Caco-2 (cell line): ENCODE measurements around the gene MAD2L1. TPM values are rescaled to one million over a fixed set of nuclear protein-coding genes. Genes with fewer than 3 reads are reported as not detected.

ENCODE experiments used
- BruUV-seq: library from RNA; stranded (reverse); fragments of 400-500 nt; replicated peaks from 2 replicates; lab custom pipeline; 2021; lab: Mats Ljungman, UMichigan
- CTCF ChIA-PET: fragments of 300-600 bp; sonication (Branson Sonifier 250); formaldehyde crosslinking; loops from one replicate; lab custom pipeline; 2022; ENCODE audit warnings: antibody characterized with exemption; lab: Charles Lee
- POLR2A ChIA-PET: fragments of 300-600 bp; sonication (Branson Sonifier 250); formaldehyde crosslinking; loops from one replicate; lab custom pipeline; 2022; ENCODE audit warnings: antibody characterized with exemption; lab: Charles Lee
- DNase-seq, 2 experiments: peaks; one replicate each; pipeline versions ENCODE4 v3.0.0 to v3.0.0-alpha.2; 2020 to 2022
- H3K27me3 ChIP-seq: replicated peaks from 2 replicates; pipeline ENCODE4 v1.6.0; 2011; ENCODE audit warnings: low read length; ENCODE audit not compliant: control insufficient read depth, insufficient read depth
- H3K36me3 ChIP-seq: 2 replicates; pipeline ENCODE4 v1.5.1; 2011; ENCODE audit warnings: low read length; ENCODE audit not compliant: control insufficient read depth, insufficient read depth
- H3K4me1 ChIP-seq: fragments of 250-450 bp; sonication (Bioruptor Pico); 2 replicates; pipeline ENCODE4 v1.5.1; 2020; ENCODE audit warnings: mild to moderate bottlenecking
- H3K4me3 ChIP-seq: 2 replicates; pipeline ENCODE4 v1.5.1; 2011; ENCODE audit warnings: low read depth, mild to moderate bottlenecking, control low read depth, low read length
- H3K9me3 ChIP-seq: fragments of 250-450 bp; sonication (Bioruptor Pico); 2 replicates; pipeline ENCODE4 v1.5.1; 2020; ENCODE audit warnings: mild to moderate bottlenecking, moderate library complexity
- H3K27ac Mint-ChIP-seq: one replicate; pipeline ENCODE4 v1.8.0; 2022; ENCODE audit warnings: mixed read lengths; ENCODE audit not compliant: unreplicated experiment
- H3K27me3 Mint-ChIP-seq: one replicate; pipeline ENCODE4 v1.8.0; 2022; ENCODE audit warnings: mixed read lengths; ENCODE audit not compliant: insufficient read depth, unreplicated experiment
- H3K36me3 Mint-ChIP-seq: one replicate; pipeline ENCODE4 v1.8.0; 2022; ENCODE audit warnings: mild to moderate bottlenecking, mixed read lengths; ENCODE audit not compliant: insufficient read depth, unreplicated experiment
- H3K4me1 Mint-ChIP-seq: one replicate; pipeline ENCODE4 v1.8.0; 2022; ENCODE audit warnings: low read depth, mixed read lengths; ENCODE audit not compliant: unreplicated experiment
- H3K4me3 Mint-ChIP-seq: one replicate; pipeline ENCODE4 v1.8.0; 2022; ENCODE audit warnings: mild to moderate bottlenecking, moderate library complexity, mixed read lengths; ENCODE audit not compliant: unreplicated experiment
- H3K9me3 Mint-ChIP-seq: one replicate; pipeline ENCODE4 v1.8.0; 2022; ENCODE audit warnings: mixed read lengths; ENCODE audit not compliant: unreplicated experiment
- intact Hi-C: fragments of 100-400 bp; cut with micrococcal nuclease; formaldehyde crosslinking; loops from one replicate; pipeline ENCODE4 v1.10.0; 2022; ENCODE audit not compliant: unreplicated experiment
- total RNA-seq: library from RNA; stranded (reverse); gene quantifications from 2 replicates; pipeline ENCODE4 v1.2.3, GENCODE V29; 2022
- TF ChIP-seq, protein P1 (sequence below), 2 experiments: fragments of 200-600 bp in 1 of 2; IDR thresholded peaks; 1 replicate in 1 of 2; 2 replicates in 1 of 2; pipeline versions ENCODE4 v1.5.1 to v1.8.0; 2011 to 2022; ENCODE audit warnings: antibody characterized with exemption in 1 of 2, control low read depth in 1 of 2, inconsistent platforms in 1 of 2, low read depth in 1 of 2, low read length in 1 of 2, mild to moderate bottlenecking in 1 of 2, moderate library complexity in 1 of 2; ENCODE audit not compliant: insufficient read depth in 1 of 2, severe bottlenecking in 1 of 2, unreplicated experiment in 1 of 2

The MAD2L1 gene
- total RNA-seq, 1 experiment from 2014 or later: 59.0 TPM

DNA sequence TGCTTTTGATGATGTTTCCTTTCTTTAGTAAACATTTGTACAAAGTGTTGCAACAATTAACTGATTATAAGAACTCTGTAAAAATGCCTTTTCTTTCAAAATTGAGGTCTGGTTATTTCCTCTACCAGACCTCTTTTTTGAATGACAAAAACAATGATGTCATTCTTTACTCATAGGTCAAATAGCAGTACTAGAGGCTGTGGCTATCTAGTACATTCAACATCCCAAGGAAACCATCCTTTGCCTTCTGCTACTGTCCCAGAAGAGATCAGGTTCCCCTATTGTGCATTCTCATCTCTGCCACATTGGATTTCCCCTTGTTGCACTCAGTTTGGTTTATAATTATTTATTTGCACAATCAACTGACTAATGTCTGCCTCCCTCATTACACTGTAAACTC is 19.1 kb upstream of the MAD2L1 start:
- H3K27me3 ChIP-seq: no peaks in the 10 kb centered on the region
- intact Hi-C loops: no loop called here
- no peaks in the 10 kb centered on the region for H3K9me3 ChIP-seq
- H3K4me3 Mint-ChIP-seq: no peak overlapping the region
- BruUV-seq: no TSS peak
- ChIA-PET CTCF (no interaction called here), POLR2A (no interaction called here)
- peaks cover 5% of the 10 kb centered on the region for H3K27me3 Mint-ChIP-seq
- H3K36me3 Mint-ChIP-seq: no peaks in the 10 kb centered on the region
- no peaks in the 10 kb centered on the region for H3K4me1 Mint-ChIP-seq
- H3K4me3 ChIP-seq: no peak overlapping the region
- H3K9me3 Mint-ChIP-seq: peaks cover 11% of the 10 kb centered on the region
- no peak for DNase-seq
- H3K27ac Mint-ChIP-seq: no peak overlapping the region
- no peaks in the 10 kb centered on the region for H3K4me1 ChIP-seq
- TF ChIP-seq, protein P1, sequence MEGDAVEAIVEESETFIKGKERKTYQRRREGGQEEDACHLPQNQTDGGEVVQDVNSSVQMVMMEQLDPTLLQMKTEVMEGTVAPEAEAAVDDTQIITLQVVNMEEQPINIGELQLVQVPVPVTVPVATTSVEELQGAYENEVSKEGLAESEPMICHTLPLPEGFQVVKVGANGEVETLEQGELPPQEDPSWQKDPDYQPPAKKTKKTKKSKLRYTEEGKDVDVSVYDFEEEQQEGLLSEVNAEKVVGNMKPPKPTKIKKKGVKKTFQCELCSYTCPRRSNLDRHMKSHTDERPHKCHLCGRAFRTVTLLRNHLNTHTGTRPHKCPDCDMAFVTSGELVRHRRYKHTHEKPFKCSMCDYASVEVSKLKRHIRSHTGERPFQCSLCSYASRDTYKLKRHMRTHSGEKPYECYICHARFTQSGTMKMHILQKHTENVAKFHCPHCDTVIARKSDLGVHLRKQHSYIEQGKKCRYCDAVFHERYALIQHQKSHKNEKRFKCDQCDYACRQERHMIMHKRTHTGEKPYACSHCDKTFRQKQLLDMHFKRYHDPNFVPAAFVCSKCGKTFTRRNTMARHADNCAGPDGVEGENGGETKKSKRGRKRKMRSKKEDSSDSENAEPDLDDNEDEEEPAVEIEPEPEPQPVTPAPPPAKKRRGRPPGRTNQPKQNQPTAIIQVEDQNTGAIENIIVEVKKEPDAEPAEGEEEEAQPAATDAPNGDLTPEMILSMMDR (IDR thresholded peaks at IDR 0.05; ENCODE audit: insufficient read depth in 1 of 2, low read depth in 1 of 2, low read length in 1 of 2, severe bottlenecking in 1 of 2, unreplicated experiment in 1 of 2): no peak
- H3K36me3 ChIP-seq: no peaks in the 10 kb centered on the region

DNA sequence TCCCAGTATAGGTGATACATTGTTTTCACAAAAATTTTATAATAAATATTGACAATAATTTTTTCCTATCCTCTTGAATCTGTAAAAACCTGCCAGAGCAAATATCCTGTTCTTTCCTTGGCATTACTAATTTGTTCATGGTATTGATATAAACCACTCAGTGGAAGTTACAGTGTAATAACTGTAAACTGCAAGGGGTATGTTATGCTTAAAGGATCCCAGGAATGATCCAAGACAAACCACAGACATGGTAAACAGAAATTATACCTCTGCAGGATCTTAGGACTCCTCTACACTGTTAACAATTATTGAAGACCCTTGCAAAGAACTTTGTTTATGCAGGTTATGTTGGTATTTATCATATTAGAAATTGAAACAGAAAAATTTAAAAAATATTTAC is 17.7 kb upstream of the MAD2L1 start:
- Histone ChIP-seq H3K27me3 (no peaks in the 10 kb centered on the region), H3K4me3 (no peak overlapping the region), H3K9me3 (no peaks in the 10 kb centered on the region), H3K4me1 (no peaks in the 10 kb centered on the region), H3K36me3 (no peaks in the 10 kb centered on the region)
- Mint-ChIP-seq H3K9me3 (peaks cover 11% of the 10 kb centered on the region), H3K36me3 (no peaks in the 10 kb centered on the region), H3K27ac (no peak overlapping the region), H3K4me1 (no peaks in the 10 kb centered on the region), H3K27me3 (peaks cover 5% of the 10 kb centered on the region), H3K4me3 (no peak overlapping the region)
- ChIA-PET CTCF (no interaction called here), POLR2A (no interaction called here)
- DNase-seq: no peak
- no TSS peak for BruUV-seq
- intact Hi-C loops: no loop called here
- TF ChIP-seq, protein P1 (IDR thresholded peaks at IDR 0.05; ENCODE audit: insufficient read depth in 1 of 2, low read depth in 1 of 2, low read length in 1 of 2, severe bottlenecking in 1 of 2, unreplicated experiment in 1 of 2): no peak

DNA sequence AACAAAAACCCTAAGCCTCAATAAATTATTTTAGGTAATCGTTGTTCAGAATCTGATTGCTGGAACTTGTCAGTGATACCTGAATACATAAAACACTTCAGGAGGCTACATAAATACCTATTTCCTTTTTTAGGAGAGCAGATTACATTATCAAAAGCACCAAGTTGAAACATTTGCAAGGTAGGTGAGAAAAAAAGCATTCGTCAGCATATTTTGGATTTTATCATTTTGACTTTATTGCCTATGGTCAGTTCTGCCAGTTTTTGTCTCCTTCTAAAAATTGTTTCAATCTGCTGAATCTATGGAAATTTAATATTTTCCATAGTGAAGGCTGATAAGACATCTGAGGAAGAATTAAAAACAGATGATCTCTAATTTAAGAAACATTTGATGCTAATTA is 16.5 kb upstream of the MAD2L1 start:
- Mint-ChIP-seq H3K27ac (no peak overlapping the region), H3K27me3 (peaks cover 5% of the 10 kb centered on the region)

More for the DNA sequence above, 16.5 kb upstream of the MAD2L1 start:
- no TSS peak for BruUV-seq
- intact Hi-C loops: no loop called here
- TF ChIP-seq, protein P1 (IDR thresholded peaks at IDR 0.05; ENCODE audit: insufficient read depth in 1 of 2, low read depth in 1 of 2, low read length in 1 of 2, severe bottlenecking in 1 of 2, unreplicated experiment in 1 of 2): no peak
- DNase-seq: no peak
- Mint-ChIP-seq H3K36me3 (no peaks in the 10 kb centered on the region), H3K4me3 (no peak overlapping the region), H3K9me3 (peaks cover 8% of the 10 kb centered on the region), H3K4me1 (no peaks in the 10 kb centered on the region)
- Histone ChIP-seq H3K4me3 (no peak overlapping the region), H3K9me3 (no peaks in the 10 kb centered on the region), H3K36me3 (no peaks in the 10 kb centered on the region), H3K27me3 (no peaks in the 10 kb centered on the region), H3K4me1 (no peaks in the 10 kb centered on the region)
- POLR2A ChIA-PET: no interaction called here
- CTCF ChIA-PET: no interaction called here
